GM21390 (cell line): ENCODE results near the gene MACROD2.

ENCODE experiments used
- ATAC-seq: cut with Tn5 transposase; IDR thresholded peaks from one replicate; pipeline ENCODE4 v1.9.1; 2021; ENCODE audit not compliant: unreplicated experiment

MACROD2 gene

GRCh38 chr20:15674253-15675060 lies 1679.1 kb downstream of the MACROD2 start:
- ATAC-seq, result no peak

- ATAC-seq, result no peak
Measured at GRCh38 chr20:15675061-15675514, 1679.8 kb downstream of the MACROD2 start.

DNA sequence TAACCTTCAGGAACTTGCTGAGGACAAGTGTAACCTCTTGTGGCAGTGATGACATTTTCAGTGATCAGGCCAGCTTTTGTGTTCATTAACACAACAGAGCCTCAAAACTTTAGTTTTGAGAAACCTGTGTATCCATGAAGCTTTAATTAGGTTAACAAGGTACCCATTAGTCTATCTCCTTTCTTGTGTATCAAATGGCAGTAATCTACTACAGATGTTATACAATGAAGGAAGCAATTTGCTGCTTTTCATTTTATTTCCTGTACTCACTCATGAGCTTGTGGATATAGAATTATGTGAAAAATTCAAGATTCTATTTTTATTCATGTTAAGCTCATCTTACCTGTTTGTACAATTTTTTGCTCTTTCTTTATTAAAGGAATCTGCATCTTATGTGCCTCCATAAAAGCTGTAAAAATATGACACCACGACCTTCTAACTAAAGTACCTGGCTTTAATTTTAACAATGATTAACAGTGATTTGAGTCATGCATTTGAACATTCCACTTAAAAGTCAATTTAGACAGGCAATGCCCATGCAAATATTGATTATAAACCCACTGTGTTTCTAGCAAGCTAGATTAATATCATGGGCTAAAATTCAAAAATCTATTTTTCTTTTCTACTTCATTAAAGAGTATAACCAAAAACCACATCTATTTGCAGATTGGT lies 1680.6 kb downstream of the MACROD2 start:
- no peak for ATAC-seq

DNA sequence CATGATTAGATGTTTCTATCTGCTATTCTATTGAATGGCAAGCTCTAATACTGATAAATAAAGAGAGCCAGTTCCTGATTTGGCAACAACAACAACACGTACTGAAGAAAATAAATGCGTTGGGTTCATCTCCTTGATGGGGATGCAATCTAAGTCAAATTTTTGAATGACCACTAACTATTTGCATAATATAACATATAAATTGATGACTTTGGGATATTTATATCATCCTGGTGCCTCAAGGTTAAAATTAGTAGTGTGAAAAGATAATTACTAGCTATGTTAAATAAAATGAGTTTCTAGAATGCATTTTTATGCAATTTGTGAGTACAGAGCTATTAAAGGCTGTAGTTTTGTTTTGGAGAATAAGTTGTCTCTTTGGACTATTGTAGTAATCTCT lies 1681.5 kb downstream of the MACROD2 start:
- ATAC-seq, result no peak

GRCh38 chr20:15682690-15683089 lies 1687.4 kb downstream of the MACROD2 start:
- ATAC-seq, result no peak

GRCh38 chr20:15692570-15692969 lies 1697.3 kb downstream of the MACROD2 start:
- ATAC-seq, result no peak

GRCh38 chr20:15699431-15700146 lies 1704.3 kb downstream of the MACROD2 start:
- ATAC-seq, result no peak

DNA sequence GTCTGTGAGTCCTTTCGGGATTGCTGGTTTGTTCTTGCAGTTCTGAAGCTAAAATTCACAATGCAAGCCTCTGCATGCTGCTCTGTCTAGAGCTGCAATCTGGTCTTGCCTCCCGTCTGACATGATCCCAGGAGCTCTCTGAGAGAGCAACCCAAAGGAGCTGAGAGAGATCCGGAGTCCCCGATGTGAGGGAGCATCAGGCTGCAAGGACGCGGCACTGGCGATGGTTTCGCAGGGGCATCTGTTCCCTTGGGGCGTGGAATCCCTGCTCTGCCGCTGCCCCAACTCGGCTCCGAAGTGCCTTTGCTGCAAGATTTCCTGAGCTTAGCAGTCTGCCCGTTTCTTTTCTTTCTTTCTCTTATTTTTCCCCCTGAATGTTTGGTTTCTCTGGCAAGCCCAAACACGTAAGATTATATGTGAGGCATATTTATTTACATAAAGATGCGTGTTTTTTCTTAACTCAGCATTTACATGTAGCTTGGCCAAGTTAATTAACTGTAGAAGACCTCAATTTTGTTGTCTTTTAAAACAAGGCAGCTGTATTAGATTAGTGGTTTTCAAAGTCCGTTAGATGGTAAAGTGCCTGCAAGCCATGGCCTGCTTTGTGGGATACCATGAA lies 1704.9 kb downstream of the MACROD2 start:
- no peak for ATAC-seq

- ATAC-seq, result no peak
Measured at GRCh38 chr20:15702161-15702560, 1706.8 kb downstream of the MACROD2 start.

DNA sequence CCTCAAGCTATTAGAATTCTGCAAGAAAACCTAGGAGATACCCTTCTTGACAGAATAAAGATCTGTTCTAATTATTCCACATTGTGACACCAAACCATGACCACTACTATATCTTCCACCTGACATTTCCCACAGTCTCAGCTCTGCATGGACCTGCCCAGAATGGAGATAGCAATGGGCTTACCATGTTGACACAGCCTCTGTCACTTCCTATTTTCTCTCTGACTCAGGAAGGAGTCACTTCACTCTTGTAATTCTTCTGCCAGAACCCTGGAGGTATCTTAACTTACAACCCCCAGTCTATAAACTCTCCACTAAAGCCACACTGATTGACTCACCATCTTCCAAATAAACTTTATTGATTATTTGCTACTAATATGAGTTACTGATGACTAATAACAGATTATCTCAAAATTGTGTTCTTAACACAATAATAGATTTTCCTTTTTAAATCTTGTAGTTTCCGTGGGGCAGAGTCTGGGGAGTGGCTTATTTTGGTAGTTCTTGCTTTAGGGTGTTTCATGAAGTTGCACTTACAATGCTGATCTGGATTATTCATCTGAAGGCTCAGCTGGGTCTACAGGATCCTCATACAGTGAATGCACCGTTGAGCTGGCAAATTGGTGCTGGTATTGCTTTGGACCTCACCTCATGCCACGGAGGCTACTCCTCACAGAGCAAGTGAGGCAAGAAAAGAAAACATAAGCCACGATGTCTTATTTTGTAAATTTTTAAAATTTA lies 1708.0 kb downstream of the MACROD2 start:
- ATAC-seq, result no peak

- ATAC-seq, result no peak
Measured at GRCh38 chr20:15705975-15706374, 1710.7 kb downstream of the MACROD2 start.

DNA sequence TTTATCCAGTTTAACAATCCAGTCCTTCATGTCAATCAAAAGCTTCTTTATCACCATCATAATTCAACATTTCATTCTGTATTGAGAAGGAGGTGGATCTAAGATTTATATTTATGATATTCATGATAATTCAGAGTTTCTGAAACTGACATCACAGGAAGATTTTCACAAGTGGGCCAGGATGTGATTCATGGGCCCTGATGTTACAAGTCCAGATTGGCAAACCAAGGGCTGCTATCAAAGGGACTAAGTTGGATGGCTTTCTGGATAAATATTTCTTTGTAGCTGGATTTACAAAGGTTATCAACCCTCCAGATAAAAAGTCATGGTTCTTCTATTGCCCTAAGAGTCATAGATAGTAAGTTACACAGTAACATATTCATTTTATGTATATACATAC lies 1711.4 kb downstream of the MACROD2 start:
- ATAC-seq, result no peak

DNA sequence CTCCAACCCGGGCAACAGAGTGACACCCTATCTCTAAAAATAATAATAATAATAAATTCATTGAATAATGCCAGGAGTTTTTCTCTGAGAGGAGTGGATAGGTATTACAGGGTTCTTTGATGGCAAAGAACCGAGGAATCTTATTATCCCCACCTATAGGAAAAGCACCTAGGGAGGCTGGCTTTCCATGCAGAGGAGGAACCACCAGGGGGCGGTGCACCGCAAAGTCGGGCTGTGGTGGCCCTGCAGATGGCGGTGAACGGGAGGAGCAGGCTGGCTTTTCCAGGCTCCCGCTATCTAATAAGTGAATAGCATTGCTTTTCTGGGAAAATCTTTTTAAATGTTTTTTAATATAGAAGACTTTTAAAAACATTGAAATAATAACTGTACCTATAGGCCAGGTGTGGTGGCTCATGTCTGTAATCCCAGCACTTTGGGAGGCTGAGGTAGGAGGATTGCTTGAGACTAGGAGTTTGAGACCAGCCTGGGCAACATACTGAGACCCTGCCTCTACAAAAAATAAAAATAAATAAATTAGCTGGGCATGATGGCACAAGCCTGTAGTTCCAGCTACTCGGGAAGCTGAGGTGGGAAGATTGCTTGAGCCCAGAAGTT lies 1713.8 kb downstream of the MACROD2 start:
- ATAC-seq, result peak; percentile 76

- no peak for ATAC-seq
Measured at GRCh38 chr20:15710636-15711035, 1715.3 kb downstream of the MACROD2 start.

GRCh38 chr20:15711177-15711576 lies 1715.9 kb downstream of the MACROD2 start:
- ATAC-seq, result no peak

GRCh38 chr20:15716256-15716655 lies 1720.9 kb downstream of the MACROD2 start:
- ATAC-seq, result no peak

DNA sequence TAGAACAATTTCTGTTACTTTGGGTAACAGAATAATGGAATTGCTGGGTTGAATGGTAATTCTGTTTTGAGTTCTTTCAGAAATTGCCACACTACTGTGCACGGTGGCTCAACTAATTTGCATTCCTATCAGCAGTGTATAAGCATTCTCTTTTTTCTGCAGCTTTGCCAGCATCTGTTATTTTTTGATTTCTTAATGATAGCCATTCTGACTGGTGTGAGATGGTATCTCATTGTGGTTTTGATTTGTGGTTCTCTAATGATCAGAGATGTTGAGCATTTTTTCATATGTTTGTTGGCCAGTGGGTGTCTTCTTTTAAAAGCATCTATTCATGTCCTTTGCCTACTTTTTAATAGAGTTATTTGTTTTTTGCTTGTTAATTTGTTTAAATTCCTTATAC lies 1731.1 kb downstream of the MACROD2 start:
- ATAC-seq, result no peak

- no peak for ATAC-seq
Measured at GRCh38 chr20:15734052-15734451, 1738.7 kb downstream of the MACROD2 start.

DNA sequence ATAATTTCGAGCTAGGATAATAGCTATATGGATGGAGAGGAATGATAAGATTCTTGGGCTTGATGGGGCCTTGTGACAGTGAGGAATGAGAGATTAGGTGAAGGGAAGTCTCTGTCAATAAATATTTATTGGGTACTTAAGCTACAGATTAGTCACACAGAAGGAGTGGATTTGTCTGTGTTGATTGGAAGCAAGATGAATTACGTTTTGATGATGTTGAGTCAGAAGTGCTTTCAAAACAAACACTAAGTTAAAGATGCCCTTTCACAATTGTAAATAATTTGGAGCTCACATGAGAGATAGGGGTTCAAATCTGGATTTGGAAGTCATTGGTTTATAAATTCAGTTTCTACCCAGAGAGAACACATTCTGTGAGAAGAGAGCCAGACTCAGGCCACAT lies 1743.7 kb downstream of the MACROD2 start:
- ATAC-seq, result no peak
